ENCODE data around the gene HDHD2.

HDHD2 gene

GRCh38 chr18:47179520-47179919 is 29.2 kb upstream of the HDHD2 start:
- ChIA-PET CTCF (no interaction called here), POLR2A (no interaction called here)
- no peak overlapping the region for H3K4me3 ChIP-seq (ENCODE audit: low read depth, low read length)
- no peak for TF ChIP-seq CTCF (IDR thresholded peaks at IDR 0.05; ENCODE audit: insufficient read depth, low read length, missing control alignments)
- DNase-seq (ENCODE audit: low read depth, low spot score) = no peak

- peak; percentile 59 for DNase-seq (ENCODE audit: low read depth, low spot score)
- H3K4me3 ChIP-seq (ENCODE audit: low read depth, low read length) = peak within 1 kb of the TSS; percentile 88
- TF ChIP-seq CTCF (IDR thresholded peaks at IDR 0.05; ENCODE audit: insufficient read depth, low read length, missing control alignments) = peak; percentile 21
- ChIA-PET CTCF (no interaction called here), POLR2A (no interaction called here)
Measured at GRCh38 chr18:47175898-47176575, 25.7 kb upstream of the HDHD2 start, which contains the start of gene IER3IP1. Gene IER3IP1, minus strand, starts transcription at chr18:47176364. Its CDS starts 87 bp downstream, at chr18:47176277.

- ChIA-PET POLR2A (no interaction called here), CTCF (interaction anchor here (1.0 kb wide), 1 partner anchor 18 kb away, joined by 3 read pairs; no protein-coding TSS in a partner anchor)
Measured at GRCh38 chr18:47175283-47175897, 25.1 kb upstream of the HDHD2 start.

GRCh38 chr18:47174545-47175116 is 24.3 kb upstream of the HDHD2 start:
- CTCF ChIA-PET = interaction anchor here (1.0 to 1.2 kb wide), 3 partner anchors 17 to 76 kb away, joined by 3 to 4 read pairs (median 3); no protein-coding TSS in a partner anchor
- H3K4me3 ChIP-seq (ENCODE audit: low read depth, low read length) = peak overlapping the region; percentile 88
- no peak for TF ChIP-seq CTCF (IDR thresholded peaks at IDR 0.05; ENCODE audit: insufficient read depth, low read length, missing control alignments)
- DNase-seq (ENCODE audit: low read depth, low spot score) = no peak
- POLR2A ChIA-PET = no interaction called here

More at GRCh38 chr18:47175283-47175897, 25.1 kb upstream of the HDHD2 start:
- H3K4me3 ChIP-seq (ENCODE audit: low read depth, low read length) = peak overlapping the region; percentile 88
- DNase-seq (ENCODE audit: low read depth, low spot score) = no peak
- TF ChIP-seq CTCF (IDR thresholded peaks at IDR 0.05; ENCODE audit: insufficient read depth, low read length, missing control alignments) = no peak

GRCh38 chr18:47172476-47172875 is 22.2 kb upstream of the HDHD2 start:
- no peak for DNase-seq (ENCODE audit: low read depth, low spot score)
- ChIA-PET CTCF (interaction anchor here (1.1 kb wide), 1 partner anchor 33 kb away, joined by 3 read pairs; no protein-coding TSS in a partner anchor), POLR2A (no interaction called here)
- no peak overlapping the region for H3K4me3 ChIP-seq (ENCODE audit: low read depth, low read length)
- no peak for TF ChIP-seq CTCF (IDR thresholded peaks at IDR 0.05; ENCODE audit: insufficient read depth, low read length, missing control alignments)

- TF ChIP-seq CTCF (IDR thresholded peaks at IDR 0.05; ENCODE audit: insufficient read depth, low read length, missing control alignments) = no peak
- H3K4me3 ChIP-seq (ENCODE audit: low read depth, low read length) = no peak overlapping the region
- no peak for DNase-seq (ENCODE audit: low read depth, low spot score)
- ChIA-PET POLR2A (no interaction called here), CTCF (interaction anchor here (1.3 to 2.1 kb wide), 2 partner anchors 36 to 67 kb away, joined by 6 to 9 read pairs; no protein-coding TSS in a partner anchor)
Measured at GRCh38 chr18:47168913-47169312, 18.6 kb upstream of the HDHD2 start.

All from AG04449 (cell line).